Measurements from ENCODE around the gene PYGO1.

DNA sequence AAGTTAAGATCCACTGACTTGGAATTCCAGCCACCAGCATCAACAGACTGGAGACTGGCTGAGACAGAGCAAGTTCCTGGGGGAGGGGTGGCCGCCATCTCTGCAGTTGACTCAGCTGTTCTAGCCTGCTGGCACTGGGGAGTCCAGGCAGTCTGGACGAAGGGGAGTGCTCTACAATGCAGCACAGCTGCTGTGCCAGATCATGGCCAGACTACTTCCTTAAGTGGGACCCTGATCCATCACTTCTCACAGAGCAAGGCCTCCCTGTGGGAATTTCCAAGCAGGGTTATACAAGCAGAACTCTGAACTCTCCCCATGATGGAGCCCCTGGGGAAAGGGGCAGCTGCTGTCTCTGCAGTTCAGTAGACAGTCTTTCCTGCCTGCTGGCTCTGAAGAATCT lies 35.2 kb downstream of the PYGO1 start:
- TF ChIP-seq, protein P1, sequence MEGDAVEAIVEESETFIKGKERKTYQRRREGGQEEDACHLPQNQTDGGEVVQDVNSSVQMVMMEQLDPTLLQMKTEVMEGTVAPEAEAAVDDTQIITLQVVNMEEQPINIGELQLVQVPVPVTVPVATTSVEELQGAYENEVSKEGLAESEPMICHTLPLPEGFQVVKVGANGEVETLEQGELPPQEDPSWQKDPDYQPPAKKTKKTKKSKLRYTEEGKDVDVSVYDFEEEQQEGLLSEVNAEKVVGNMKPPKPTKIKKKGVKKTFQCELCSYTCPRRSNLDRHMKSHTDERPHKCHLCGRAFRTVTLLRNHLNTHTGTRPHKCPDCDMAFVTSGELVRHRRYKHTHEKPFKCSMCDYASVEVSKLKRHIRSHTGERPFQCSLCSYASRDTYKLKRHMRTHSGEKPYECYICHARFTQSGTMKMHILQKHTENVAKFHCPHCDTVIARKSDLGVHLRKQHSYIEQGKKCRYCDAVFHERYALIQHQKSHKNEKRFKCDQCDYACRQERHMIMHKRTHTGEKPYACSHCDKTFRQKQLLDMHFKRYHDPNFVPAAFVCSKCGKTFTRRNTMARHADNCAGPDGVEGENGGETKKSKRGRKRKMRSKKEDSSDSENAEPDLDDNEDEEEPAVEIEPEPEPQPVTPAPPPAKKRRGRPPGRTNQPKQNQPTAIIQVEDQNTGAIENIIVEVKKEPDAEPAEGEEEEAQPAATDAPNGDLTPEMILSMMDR (IDR thresholded peaks at IDR 0.05; ENCODE audit: insufficient read depth, low read length) = no peak
- TF ChIP-seq GABPA (IDR thresholded peaks at IDR 0.05; ENCODE audit: low read depth) (no peak), POLR2AphosphoS5 (IDR thresholded peaks at IDR 0.05; ENCODE audit: low read depth) (no peak)
